ENCODE measurements around the gene ZBED4. TPM values are rescaled to one million over a fixed set of nuclear protein-coding genes. Genes with fewer than 3 reads are reported as not detected.

Gene ZBED4
- total RNA-seq, 1 donor from 2014 or later, result 17.3 TPM

DNA sequence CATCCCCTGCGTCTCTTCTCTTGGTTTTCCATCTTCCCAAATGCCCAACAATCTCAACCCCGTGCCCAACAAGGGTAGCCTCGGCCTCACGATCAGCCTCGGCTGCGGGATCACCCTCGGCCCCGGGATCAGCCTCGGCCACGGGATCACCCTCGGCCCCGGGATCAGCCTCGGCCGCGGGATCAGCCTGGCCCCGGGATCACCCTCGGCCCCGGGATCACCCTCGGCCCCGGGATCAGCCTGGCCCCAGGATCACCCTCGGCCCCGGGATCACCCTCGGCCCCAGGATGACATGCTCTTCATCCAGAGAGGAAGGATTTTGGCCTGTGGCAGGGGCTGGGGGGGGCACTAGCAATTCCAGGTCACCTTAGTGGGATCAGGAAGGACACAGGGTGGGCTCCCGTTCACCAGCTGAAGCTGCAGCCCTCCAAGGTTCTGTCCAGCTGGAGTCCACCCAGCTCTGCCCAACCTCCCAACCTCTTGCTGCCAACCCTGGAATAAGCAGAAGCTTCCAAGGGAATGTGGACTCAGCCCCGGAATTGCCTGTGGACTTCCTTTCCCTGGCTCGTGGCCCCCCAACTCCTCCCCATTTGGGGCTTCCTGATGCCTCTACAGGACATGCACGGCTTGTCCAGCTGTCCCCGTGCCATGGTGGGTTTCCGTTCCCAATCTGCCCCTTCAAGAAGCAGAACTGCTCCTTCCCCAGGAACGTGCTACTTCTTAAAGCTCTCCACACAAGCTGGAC lies 58.4 kb downstream of the ZBED4 start:
- ChIA-PET CTCF (interaction anchor here (0.7 kb wide), 1 partner anchor 314 kb away, joined by 6 read pairs; no protein-coding TSS in a partner anchor), POLR2A (no interaction called here)
- H3K27ac Mint-ChIP-seq, result no peak overlapping the region
- no peaks in the 10 kb centered on the region for H3K9me3 Mint-ChIP-seq
- no peak overlapping the region for H3K4me3 Mint-ChIP-seq
- TF ChIP-seq, protein P1, sequence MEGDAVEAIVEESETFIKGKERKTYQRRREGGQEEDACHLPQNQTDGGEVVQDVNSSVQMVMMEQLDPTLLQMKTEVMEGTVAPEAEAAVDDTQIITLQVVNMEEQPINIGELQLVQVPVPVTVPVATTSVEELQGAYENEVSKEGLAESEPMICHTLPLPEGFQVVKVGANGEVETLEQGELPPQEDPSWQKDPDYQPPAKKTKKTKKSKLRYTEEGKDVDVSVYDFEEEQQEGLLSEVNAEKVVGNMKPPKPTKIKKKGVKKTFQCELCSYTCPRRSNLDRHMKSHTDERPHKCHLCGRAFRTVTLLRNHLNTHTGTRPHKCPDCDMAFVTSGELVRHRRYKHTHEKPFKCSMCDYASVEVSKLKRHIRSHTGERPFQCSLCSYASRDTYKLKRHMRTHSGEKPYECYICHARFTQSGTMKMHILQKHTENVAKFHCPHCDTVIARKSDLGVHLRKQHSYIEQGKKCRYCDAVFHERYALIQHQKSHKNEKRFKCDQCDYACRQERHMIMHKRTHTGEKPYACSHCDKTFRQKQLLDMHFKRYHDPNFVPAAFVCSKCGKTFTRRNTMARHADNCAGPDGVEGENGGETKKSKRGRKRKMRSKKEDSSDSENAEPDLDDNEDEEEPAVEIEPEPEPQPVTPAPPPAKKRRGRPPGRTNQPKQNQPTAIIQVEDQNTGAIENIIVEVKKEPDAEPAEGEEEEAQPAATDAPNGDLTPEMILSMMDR (IDR thresholded peaks at IDR 0.05), result no peak
- intact Hi-C loops (cut with micrococcal nuclease), result no loop called here
- no peak for ATAC-seq (ENCODE audit: low read depth)
- DNase-seq, result no peak
- H3K4me1 Mint-ChIP-seq, result peaks cover 8% of the 10 kb centered on the region
- H3K36me3 Mint-ChIP-seq (ENCODE audit: low read depth), result peaks cover 56% of the 10 kb centered on the region
- H3K27me3 Mint-ChIP-seq, result no peaks in the 10 kb centered on the region

DNA sequence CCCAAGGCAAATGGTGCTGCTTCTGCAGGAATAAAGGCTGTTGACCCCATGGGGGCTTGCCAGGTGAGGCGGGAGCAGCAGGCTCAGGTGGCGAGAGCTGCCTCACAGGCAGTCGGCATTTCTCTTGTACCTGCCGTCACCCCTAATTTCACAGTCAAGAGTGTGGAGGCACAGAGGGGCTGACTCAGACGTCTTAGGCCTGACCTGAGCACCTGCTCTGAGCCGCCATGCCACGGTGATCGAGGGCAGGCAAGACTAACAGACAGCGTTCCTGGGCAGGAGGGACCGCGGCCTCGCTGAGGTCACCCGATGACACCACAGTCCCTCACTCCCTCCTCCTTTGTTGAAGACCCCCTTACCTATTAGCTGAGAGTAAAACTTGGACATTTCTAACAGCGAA lies 59.4 kb downstream of the ZBED4 start:
- peaks cover 13% of the 10 kb centered on the region for H3K4me1 Mint-ChIP-seq
- no peaks in the 10 kb centered on the region for H3K9me3 Mint-ChIP-seq
- POLR2A ChIA-PET, result no interaction called here
- DNase-seq (no peak), ATAC-seq (ENCODE audit: low read depth) (no peak)
- CTCF ChIA-PET, result no interaction called here
- H3K36me3 Mint-ChIP-seq (ENCODE audit: low read depth), result peaks cover 47% of the 10 kb centered on the region
- TF ChIP-seq, protein P1 (IDR thresholded peaks at IDR 0.05), result no peak
- H3K27ac Mint-ChIP-seq, result no peak overlapping the region
- no peaks in the 10 kb centered on the region for H3K27me3 Mint-ChIP-seq
- H3K4me3 Mint-ChIP-seq, result no peak overlapping the region
- intact Hi-C loops (cut with micrococcal nuclease), result no loop called here

DNA sequence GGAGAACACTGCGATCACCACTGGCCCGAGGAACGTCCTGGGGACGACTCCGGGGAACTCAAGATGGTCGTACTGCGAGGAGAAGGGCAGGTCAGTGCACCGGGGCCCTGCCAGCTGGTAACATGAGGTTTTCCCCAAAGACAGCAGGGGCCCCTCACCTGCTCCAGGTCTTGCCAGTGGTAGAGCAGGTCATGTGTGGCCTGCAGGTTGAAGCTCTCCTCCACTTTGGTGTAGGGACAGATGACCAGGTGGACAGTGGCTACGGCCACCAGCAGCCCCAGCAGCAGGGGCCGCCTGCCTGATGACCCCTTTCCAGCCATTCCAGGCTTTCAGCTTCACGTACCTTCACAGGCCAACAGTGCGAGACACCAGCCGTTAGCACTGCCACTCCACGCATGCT lies 59.8 kb downstream of the ZBED4 start:
- TF ChIP-seq, protein P1 (IDR thresholded peaks at IDR 0.05), result no peak
- CTCF ChIA-PET, result no interaction called here
- no peak for DNase-seq
- H3K9me3 Mint-ChIP-seq, result no peaks in the 10 kb centered on the region
- H3K4me3 Mint-ChIP-seq, result no peak overlapping the region
- peaks cover 13% of the 10 kb centered on the region for H3K4me1 Mint-ChIP-seq
- POLR2A ChIA-PET, result no interaction called here
- intact Hi-C loops (cut with micrococcal nuclease), result no loop called here
- peaks cover 46% of the 10 kb centered on the region for H3K36me3 Mint-ChIP-seq (ENCODE audit: low read depth)
- H3K27ac Mint-ChIP-seq, result no peak overlapping the region
- ATAC-seq (ENCODE audit: low read depth), result no peak
- no peaks in the 10 kb centered on the region for H3K27me3 Mint-ChIP-seq

DNA sequence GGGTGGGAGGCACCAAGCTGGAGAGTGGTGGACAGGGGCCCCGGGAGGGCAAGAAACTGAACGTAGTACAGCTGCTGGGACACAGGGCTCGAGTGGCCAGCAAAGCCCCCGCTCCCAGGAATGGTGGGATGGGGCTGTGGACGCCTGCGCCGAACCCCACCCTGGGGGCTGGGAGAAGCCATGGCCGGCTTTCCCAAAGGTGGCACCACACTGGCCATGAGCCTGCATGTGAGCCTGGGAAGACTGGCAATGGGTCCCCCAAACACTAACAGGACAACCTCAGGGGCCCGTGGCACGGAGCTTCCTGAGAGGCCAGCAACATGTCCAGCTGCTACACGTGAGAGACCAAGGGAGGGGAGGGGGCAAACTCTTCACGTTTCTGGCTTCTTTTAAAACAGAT lies 60.6 kb downstream of the ZBED4 start:
- CTCF ChIA-PET, result no interaction called here
- no peak for ATAC-seq (ENCODE audit: low read depth)
- no peak overlapping the region for H3K4me3 Mint-ChIP-seq

DNA sequence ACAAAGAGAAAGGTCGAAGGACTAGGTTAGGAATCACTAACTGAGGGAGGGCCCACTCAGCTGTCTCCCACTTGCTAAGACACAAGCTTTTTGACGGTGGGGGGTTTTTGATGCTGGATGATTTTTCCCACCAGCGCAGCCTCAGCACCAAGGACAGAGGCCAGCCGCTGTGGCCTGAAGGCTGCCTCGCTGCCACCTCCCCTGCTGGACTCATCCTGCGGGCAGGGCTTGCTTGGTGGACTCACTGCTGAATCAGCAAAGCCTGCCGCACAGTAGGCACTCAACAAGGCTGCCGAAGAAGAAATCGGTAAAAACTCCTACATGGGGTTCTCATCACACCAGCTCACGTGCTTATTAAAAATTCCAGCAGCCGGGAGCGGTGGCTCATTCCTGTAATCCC lies 62.0 kb downstream of the ZBED4 start:
- no peak overlapping the region for H3K4me3 Mint-ChIP-seq
- DNase-seq (no peak), ATAC-seq (ENCODE audit: low read depth) (no peak)
- no peaks in the 10 kb centered on the region for H3K9me3 Mint-ChIP-seq
- H3K27me3 Mint-ChIP-seq, result no peaks in the 10 kb centered on the region
- H3K4me1 Mint-ChIP-seq, result peaks cover 25% of the 10 kb centered on the region
- H3K36me3 Mint-ChIP-seq (ENCODE audit: low read depth), result peaks cover 36% of the 10 kb centered on the region
- intact Hi-C loops (cut with micrococcal nuclease), result no loop called here
- TF ChIP-seq, protein P1 (IDR thresholded peaks at IDR 0.05), result no peak
- H3K27ac Mint-ChIP-seq, result no peak overlapping the region
- POLR2A ChIA-PET, result no interaction called here
- CTCF ChIA-PET, result no interaction called here

More for the DNA sequence above, 60.6 kb downstream of the ZBED4 start:
- TF ChIP-seq, protein P1 (IDR thresholded peaks at IDR 0.05), result no peak
- no peak for DNase-seq
- peaks cover 37% of the 10 kb centered on the region for H3K36me3 Mint-ChIP-seq (ENCODE audit: low read depth)
- no peak overlapping the region for H3K27ac Mint-ChIP-seq
- intact Hi-C loops (cut with micrococcal nuclease), result no loop called here
- no peaks in the 10 kb centered on the region for H3K27me3 Mint-ChIP-seq
- POLR2A ChIA-PET, result interaction anchor here (1.3 kb wide), 1 partner anchor 11 kb away, joined by 4 read pairs; no protein-coding TSS in a partner anchor
- peaks cover 15% of the 10 kb centered on the region for H3K4me1 Mint-ChIP-seq
- no peaks in the 10 kb centered on the region for H3K9me3 Mint-ChIP-seq
